ENCODE measurements around the gene FBLN5.

GRCh38 chr14:91980157-91980556 is 32.7 kb upstream of the FBLN5 start:
- TF ChIP-seq CTCF (conservative IDR thresholded peaks at IDR 0.05 in 1 of 2, IDR thresholded peaks at IDR 0.05 in 1 of 2; ENCODE audit: low read depth in 1 of 2, low read length in 2 of 2) (no peak), EZH2 (IDR thresholded peaks at IDR 0.05; ENCODE audit: low read length, missing control alignments) (no peak)

All from fibroblast of lung (primary cell).